ENCODE measurements around the gene SERPING1. TPM values are rescaled to one million over a fixed set of nuclear protein-coding genes. Genes with fewer than 3 reads are reported as not detected.

Gene SERPING1
- total and polyA plus RNA-seq, 2 of the 13 experiments (the other 11 are each of a cell fraction or from before 2014, with no cell fraction given) = 2.0 to 10.4 TPM

DNA sequence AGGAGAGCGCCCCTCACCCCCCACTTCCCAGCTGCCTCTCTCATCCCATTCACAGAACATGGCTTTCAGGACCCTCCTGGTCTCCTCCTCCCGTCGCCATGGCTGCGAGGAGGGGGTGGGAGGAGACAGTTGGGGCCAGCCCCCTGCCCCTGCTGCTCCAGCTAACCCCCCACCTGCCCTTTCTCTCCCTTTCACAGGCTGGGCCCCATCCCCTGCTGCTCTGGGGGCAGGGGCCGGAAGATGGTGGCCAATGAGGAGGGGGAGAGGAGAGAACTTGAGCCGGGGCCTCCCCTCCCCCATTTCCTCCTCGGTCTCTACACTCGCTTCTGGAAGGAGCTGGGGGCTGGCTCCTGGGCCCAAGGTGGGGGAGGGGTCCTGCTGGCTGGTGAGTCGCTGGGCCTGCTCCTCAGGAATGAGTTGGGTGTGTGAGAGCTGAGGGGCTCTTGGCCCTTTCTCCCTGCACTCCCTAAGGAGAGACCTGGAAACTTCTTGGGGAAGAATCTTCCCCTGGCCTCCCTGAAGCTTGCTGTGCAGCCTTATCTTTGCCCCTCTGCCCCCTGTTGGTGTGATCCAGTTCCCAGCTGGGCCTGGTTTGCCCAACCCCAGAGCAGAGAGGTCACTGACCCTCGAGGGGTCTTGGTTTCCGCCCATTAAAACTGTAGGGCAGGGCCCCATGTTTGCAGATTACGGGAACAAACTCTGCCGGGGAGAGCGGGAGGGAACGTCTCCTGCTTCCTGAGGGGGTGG lies 42.0 kb downstream of the SERPING1 start (continued):
- TF ChIP-seq, protein P1, sequence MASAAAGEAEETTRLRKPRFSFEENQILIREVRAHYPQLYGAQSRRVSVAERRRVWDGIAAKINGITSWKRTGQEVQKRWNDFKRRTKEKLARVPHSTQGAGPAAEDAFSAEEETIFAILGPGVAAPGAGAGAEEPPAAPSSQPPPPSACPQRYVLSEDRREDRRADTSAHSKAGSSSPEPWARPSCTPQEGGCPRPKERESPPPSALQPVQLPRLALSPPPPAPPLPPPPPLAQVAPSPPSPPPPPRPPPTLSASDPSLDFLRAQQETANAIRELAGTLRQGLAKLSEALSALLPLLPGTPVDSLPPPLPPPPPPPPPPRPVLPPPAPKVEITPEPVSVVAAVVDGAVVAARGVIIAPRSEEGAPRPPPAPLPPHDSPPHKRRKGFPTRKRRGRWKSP (CRISPR knock-in tag; IDR thresholded peaks at IDR 0.05) = 0 out of 2 replicates have a peak, but pooled peaks have one; percentile 37
- TF ChIP-seq ARID3A (IDR thresholded peaks at IDR 0.05; ENCODE audit: low read depth, low read length) (no peak), TCF12 (IDR thresholded peaks at IDR 0.05) (no peak), TCF12 (CRISPR knock-in tag; IDR thresholded peaks at IDR 0.05) (no peak), ZNF839 (CRISPR knock-in tag; IDR thresholded peaks at IDR 0.05; ENCODE audit: borderline replicate concordance) (no peak), KLF12 (CRISPR knock-in tag; IDR thresholded peaks at IDR 0.05; ENCODE audit: borderline replicate concordance) (no peak), KMT2A (CRISPR knock-in tag; IDR thresholded peaks at IDR 0.05) (no peak), MBD4 (IDR thresholded peaks at IDR 0.05; ENCODE audit: borderline replicate concordance, low read length) (no peak), ZNF430 (CRISPR knock-in tag; IDR thresholded peaks at IDR 0.05) (no peak), ZNF709 (CRISPR knock-in tag; IDR thresholded peaks at IDR 0.05) (no peak), HMG20B (CRISPR knock-in tag; conservative IDR thresholded peaks at IDR 0.05) (no peak), ATRX (CRISPR knock-in tag; IDR thresholded peaks at IDR 0.05; ENCODE audit: borderline replicate concordance) (no peak), ZNF841 (CRISPR knock-in tag; IDR thresholded peaks at IDR 0.05; ENCODE audit: borderline replicate concordance) (no peak), ZNF547 (CRISPR knock-in tag; IDR thresholded peaks at IDR 0.05) (no peak), MBNL3 (CRISPR knock-in tag; conservative IDR thresholded peaks at IDR 0.05) (no peak), RAD21 (CRISPR knock-in tag; IDR thresholded peaks at IDR 0.05) (no peak), PAXIP1 (CRISPR knock-in tag; conservative IDR thresholded peaks at IDR 0.05) (peak; percentile 79)
- TF ChIP-seq, protein P2, sequence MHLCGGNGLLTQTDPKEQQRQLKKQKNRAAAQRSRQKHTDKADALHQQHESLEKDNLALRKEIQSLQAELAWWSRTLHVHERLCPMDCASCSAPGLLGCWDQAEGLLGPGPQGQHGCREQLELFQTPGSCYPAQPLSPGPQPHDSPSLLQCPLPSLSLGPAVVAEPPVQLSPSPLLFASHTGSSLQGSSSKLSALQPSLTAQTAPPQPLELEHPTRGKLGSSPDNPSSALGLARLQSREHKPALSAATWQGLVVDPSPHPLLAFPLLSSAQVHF (CRISPR knock-in tag; IDR thresholded peaks at IDR 0.05) = no peak
- TF ChIP-seq, protein P3, sequence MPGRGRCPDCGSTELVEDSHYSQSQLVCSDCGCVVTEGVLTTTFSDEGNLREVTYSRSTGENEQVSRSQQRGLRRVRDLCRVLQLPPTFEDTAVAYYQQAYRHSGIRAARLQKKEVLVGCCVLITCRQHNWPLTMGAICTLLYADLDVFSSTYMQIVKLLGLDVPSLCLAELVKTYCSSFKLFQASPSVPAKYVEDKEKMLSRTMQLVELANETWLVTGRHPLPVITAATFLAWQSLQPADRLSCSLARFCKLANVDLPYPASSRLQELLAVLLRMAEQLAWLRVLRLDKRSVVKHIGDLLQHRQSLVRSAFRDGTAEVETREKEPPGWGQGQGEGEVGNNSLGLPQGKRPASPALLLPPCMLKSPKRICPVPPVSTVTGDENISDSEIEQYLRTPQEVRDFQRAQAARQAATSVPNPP (CRISPR knock-in tag; IDR thresholded peaks at IDR 0.05) = no peak
- TF ChIP-seq, protein P4, sequence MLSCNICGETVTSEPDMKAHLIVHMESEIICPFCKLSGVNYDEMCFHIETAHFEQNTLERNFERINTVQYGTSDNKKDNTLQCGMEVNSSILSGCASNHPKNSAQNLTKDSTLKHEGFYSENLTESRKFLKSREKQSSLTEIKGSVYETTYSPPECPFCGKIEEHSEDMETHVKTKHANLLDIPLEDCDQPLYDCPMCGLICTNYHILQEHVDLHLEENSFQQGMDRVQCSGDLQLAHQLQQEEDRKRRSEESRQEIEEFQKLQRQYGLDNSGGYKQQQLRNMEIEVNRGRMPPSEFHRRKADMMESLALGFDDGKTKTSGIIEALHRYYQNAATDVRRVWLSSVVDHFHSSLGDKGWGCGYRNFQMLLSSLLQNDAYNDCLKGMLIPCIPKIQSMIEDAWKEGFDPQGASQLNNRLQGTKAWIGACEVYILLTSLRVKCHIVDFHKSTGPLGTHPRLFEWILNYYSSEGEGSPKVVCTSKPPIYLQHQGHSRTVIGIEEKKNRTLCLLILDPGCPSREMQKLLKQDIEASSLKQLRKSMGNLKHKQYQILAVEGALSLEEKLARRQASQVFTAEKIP (CRISPR knock-in tag; IDR thresholded peaks at IDR 0.05; ENCODE audit: borderline replicate concordance) = no peak
